Stimulated activated CD8-positive, alpha-beta memory T cell treated with anti-CD3 and anti-CD28 coated beads, Interleukin-4, amount 100 ng/mL, for 1 hour (primary cell): ENCODE data around the gene YY2.
"Not testable (repeated sequence)": the region's sequence is repeated elsewhere in the genome, so short reads cannot be mapped to it uniquely, and the experiment has no call there.

Source experiments
- DNase-seq, 2 donors: peaks; one replicate each; pipeline ENCODE4 v3.0.0-alpha.2; 2020; ENCODE audit warnings: low read depth in 2 of 2, low spot score in 1 of 2

The YY2 gene

DNA sequence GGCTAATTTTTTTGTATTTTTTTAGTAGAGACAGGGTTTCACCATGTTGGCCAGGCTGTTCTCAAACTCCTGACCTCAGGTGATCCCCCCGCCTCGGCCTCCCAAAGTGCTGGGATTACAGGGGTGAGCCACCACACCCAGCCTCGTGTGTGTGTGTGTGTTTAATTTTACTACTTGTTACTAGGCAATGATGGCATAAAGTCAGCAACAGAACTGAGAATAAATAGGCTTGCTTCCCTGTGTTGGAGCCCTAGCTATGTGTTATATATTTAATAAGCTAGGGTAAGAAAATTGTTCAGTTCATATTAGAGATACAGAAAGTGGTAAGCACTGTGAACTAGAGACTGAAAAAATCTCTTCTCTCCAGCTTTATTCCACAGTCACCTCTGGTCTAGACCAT lies 18.4 kb downstream of the YY2 start:
- DNase-seq, result not testable (repeated sequence)

DNA sequence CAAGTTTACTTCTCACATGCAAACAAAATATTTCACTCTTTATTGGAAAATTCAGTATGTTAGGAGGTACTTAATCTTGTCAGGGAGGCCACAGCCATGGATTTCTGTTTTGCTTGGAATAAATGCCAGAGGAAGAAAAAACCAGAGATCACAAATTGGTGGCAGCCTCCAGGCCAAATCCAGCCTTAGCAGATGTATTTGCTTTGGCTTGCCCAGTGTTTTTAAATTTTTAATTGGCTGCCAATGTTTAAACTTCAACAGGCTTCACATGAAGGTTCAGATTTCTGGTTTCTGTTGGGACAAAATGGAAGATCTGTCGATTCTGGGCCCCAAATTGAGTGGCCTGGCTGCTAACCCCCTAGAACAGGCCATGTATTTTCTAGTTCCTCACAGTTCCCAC lies 19.2 kb downstream of the YY2 start:
- no peak for DNase-seq

DNA sequence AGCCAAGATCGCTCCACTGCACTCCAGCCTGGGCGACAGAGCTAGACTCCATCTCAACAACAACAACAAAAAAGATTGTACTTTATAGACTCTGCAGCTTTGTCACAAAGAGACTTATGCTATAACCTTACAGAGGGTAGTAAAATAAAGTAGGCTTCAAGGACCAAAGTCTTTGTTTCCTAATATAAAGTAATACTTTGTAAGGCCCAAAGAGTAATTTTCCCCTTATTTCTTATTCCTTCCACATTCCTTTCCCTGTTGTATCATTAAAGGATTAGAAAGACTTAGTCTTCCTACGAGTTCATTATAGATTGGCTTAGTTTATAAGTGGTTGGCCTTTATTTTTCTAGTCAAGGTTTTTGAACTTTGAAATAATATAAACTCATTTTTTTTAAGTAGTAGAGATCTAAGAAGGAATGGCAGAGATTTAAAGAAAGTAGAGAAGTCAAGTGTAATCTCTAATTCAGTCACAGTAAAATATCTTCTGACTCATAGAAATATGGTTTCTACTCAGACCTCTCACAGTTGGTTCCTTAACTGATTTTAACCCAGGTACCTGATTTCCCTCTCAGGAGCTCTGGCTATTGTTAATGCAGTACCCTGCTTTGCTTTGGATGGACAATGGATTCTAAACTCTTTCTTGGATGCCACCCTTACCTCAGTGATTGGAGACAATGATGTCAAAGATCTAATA lies 26.2 kb downstream of the YY2 start:
- no peak for DNase-seq

DNA sequence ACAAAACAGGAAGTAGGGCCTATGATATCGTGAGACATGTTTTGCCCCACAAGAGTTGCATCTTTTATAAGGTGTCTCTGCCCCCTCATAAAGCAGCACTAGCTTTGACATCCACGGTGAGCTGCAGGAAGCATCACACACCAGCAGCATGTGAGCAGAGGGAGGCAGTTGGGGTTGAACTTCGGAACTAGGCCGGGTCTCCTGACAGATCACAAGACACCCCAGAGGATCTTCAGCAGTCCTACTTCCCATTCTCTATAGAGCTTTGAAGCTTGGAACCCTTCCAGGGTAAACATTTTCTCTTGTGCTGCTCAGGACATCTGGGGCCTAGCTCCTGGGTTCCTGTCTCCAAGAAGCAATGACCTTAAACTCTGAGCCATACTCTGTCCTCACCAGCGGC lies 27.5 kb downstream of the YY2 start:
- DNase-seq, result no peak

DNA sequence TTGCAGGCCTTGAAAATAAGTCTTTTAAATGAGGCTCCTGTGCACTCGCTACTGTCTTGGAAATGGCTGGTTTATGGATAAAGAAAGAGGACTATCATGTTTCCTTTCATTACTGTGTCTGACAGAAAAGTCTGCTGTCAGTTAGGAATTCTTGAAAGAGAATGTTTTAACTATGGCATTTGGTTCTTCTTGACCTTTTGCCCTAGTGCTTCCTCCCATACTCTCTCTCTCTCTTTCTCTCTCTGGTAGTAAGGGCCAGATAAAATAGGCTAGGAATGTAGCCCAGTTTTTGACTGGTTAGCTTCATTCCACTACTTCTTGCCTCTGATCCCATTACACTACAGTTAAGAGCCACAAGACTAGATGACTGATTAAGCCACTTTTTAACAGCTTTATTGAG lies 29.8 kb downstream of the YY2 start:
- no peak for DNase-seq

DNA sequence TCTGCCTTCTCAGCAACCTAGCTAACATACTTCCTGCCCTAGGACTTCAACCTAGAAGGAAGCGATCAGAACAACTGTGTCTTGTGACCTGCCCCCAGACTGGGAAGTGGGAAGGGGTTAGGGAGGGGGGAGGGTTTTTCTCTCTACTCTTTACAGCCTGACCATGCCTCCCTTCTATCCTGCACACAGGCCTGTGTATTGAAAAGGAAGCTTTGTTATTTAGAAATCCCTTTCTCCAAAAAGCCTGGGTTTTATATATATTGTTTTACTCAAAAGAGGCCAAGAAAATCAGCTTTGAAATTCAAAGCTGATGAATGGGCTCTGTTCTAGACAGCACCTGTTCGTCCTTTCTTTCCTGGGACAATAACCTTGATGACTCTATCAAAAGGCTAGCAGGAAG lies 49.5 kb downstream of the YY2 start:
- no peak for DNase-seq

DNA sequence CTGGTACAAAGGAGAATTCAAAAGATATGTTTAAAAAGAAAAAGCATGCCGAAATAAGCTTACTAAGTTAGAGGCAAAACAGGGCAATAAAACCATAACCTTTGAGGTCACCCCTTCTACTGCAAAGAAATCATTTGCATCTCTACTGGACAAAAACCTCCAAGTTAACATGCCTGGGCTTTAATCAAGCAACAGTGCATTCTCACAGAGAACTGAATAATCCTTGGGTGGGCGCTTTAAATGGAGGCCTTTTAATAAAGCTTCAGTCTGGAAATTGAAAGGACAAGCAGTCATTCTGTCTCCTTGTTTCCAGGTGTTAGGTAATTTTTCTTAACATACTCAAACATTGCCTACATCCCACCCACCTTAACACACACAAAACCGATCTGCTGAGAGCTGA lies 50.2 kb downstream of the YY2 start:
- DNase-seq, result no peak

DNA sequence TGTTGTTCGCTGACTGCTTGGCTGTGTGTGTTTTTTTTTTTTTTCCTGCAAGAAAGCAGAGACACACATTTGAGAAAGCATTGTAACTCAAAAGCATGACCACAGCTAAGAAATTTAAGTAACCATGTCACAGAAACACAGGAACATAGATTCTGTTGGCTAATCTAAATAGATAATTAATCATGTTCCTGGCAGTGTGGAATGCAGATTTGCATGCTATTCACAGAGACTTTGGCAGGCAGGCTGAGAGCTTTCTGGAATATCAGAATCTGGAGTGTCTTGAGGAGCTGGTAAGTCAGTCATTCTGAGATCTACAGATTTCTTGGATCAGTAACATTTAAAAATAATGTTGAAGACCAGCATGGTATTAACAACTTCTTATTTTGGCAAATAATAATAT lies 51.5 kb downstream of the YY2 start:
- DNase-seq, result no peak
